Osteocyte (in vitro differentiated cells): ENCODE measurements around the gene E2F3. TPM values are rescaled to one million over a fixed set of nuclear protein-coding genes. Genes with fewer than 3 reads are reported as not detected.
A peak's percentile ranks its signal among the peaks of the same experiment; 100 is the strongest.

Source experiments
- DNase-seq: peaks from one replicate; pipeline ENCODE4 v3.0.0; 2021; ENCODE audit warnings: mixed read lengths; ENCODE audit not compliant: unreplicated experiment; ENCODE audit errors: extremely low spot score
- H3K27ac Mint-ChIP-seq: one replicate; pipeline ENCODE4 v1.8.0; 2021; ENCODE audit warnings: mild to moderate bottlenecking, mixed read lengths; ENCODE audit not compliant: unreplicated experiment
- H3K27me3 Mint-ChIP-seq: one replicate; pipeline ENCODE4 v1.8.0; 2021; ENCODE audit warnings: mixed read lengths; ENCODE audit not compliant: unreplicated experiment
- H3K36me3 Mint-ChIP-seq: one replicate; pipeline ENCODE4 v1.8.0; 2021; ENCODE audit warnings: mixed read lengths; ENCODE audit not compliant: unreplicated experiment
- H3K4me1 Mint-ChIP-seq: one replicate; pipeline ENCODE4 v1.8.0; 2021; ENCODE audit warnings: mixed read lengths; ENCODE audit not compliant: unreplicated experiment
- H3K4me3 Mint-ChIP-seq: one replicate; pipeline ENCODE4 v1.8.0; 2021; ENCODE audit warnings: mild to moderate bottlenecking, moderate library complexity, mixed read lengths; ENCODE audit not compliant: unreplicated experiment
- H3K9me3 Mint-ChIP-seq: one replicate; pipeline ENCODE4 v1.8.0; 2021; ENCODE audit warnings: mixed read lengths; ENCODE audit not compliant: unreplicated experiment
- CTCF ChIP-seq: fragments of 200-600 bp; sonication (generic); IDR thresholded peaks from 2 replicates; pipeline ENCODE4 v1.5.0; 2021; ENCODE audit warnings: antibody characterized with exemption, mild to moderate bottlenecking, moderate library complexity
- total RNA-seq: library from RNA; stranded (reverse); gene quantifications from 2 replicates; pipeline ENCODE4 v1.2.1, GENCODE V29; 2021

The E2F3 gene
- total RNA-seq, 1 donor from 2014 or later: 12.0 TPM

GRCh38 chr6:20400456-20401204, 1.0 kb upstream of the E2F3 start:
- H3K4me1 Mint-ChIP-seq: peaks cover 16% of the 10 kb centered on the region
- H3K27me3 Mint-ChIP-seq: peaks cover 3% of the 10 kb centered on the region
- H3K27ac Mint-ChIP-seq: peak overlapping the region; percentile 79
- H3K4me3 Mint-ChIP-seq: peak overlapping the region; percentile 98
- no peak for DNase-seq
- H3K9me3 Mint-ChIP-seq: no peaks in the 10 kb centered on the region
- no peaks in the 10 kb centered on the region for H3K36me3 Mint-ChIP-seq
- TF ChIP-seq CTCF: peak; percentile 72

GRCh38 chr6:20402092-20402341, 338 bp downstream of the E2F3 start:
- no peaks in the 10 kb centered on the region for H3K36me3 Mint-ChIP-seq
- peaks cover 16% of the 10 kb centered on the region for H3K4me1 Mint-ChIP-seq

GRCh38 chr6:20402342-20403069, 827 bp downstream of the E2F3 start:
- Mint-ChIP-seq H3K36me3 (no peaks in the 10 kb centered on the region), H3K4me1 (peaks cover 16% of the 10 kb centered on the region), H3K27ac (peak overlapping the region; percentile 97), H3K27me3 (no peaks in the 10 kb centered on the region), H3K4me3 (peak overlapping the region; percentile 98), H3K9me3 (no peaks in the 10 kb centered on the region)
- no peak for TF ChIP-seq CTCF
- no peak for DNase-seq

More at GRCh38 chr6:20402092-20402341, 338 bp downstream of the E2F3 start:
- no peak for DNase-seq
- Mint-ChIP-seq H3K9me3 (no peaks in the 10 kb centered on the region), H3K27ac (peak overlapping the region; percentile 97), H3K4me3 (peak overlapping the region; percentile 98), H3K27me3 (no peaks in the 10 kb centered on the region)
- no peak for TF ChIP-seq CTCF

GRCh38 chr6:20403070-20403765, 1.5 kb downstream of the E2F3 start:
- H3K4me1 Mint-ChIP-seq: peaks cover 19% of the 10 kb centered on the region
- H3K27ac Mint-ChIP-seq: peak overlapping the region; percentile 27
- H3K9me3 Mint-ChIP-seq: no peaks in the 10 kb centered on the region
- H3K27me3 Mint-ChIP-seq: no peaks in the 10 kb centered on the region
- peak; percentile 88 for DNase-seq
- TF ChIP-seq CTCF: no peak
- H3K36me3 Mint-ChIP-seq: no peaks in the 10 kb centered on the region
- H3K4me3 Mint-ChIP-seq: peak overlapping the region; percentile 92
